ENCODE data around the gene EMP2. TPM values are rescaled to one million over a fixed set of nuclear protein-coding genes. Genes with fewer than 3 reads are reported as not detected.
"Not testable (repeated sequence)": the region's sequence is repeated elsewhere in the genome, so short reads cannot be mapped to it uniquely, and the experiment has no call there.

EMP2 gene
- total and polyA plus RNA-seq, 7 experiments from 2014 or later: not detected

GRCh38 chr16:10539793-10540192 lies 40.6 kb downstream of the EMP2 start:
- no peak for ATAC-seq
- no peaks in the 10 kb centered on the region for H3K9me3 ChIP-seq (ENCODE audit: control insufficient read depth in 2 of 3, low read length in 3 of 3)

DNA sequence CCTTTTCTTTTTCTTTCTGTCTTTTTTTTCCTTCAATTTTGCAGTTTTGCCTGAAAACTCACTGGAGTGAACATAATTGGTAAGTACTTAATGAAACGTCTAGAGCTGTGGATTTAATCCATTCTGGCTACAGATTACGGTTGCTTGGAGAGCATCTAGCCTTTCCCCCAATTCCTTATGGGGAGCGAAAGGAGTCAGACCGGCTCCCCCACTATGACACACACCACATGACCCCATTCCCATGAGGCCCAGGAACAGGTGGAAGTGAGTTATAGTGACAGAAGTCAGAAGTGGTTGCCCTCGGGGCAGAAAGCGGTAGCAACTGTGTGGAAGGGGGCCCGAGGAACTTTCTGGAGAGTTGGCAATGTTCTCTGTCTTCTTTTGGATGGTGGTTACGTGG lies 41.2 kb downstream of the EMP2 start:
- intact Hi-C loops (cut with micrococcal nuclease): no loop called here
- H3K27ac Mint-ChIP-seq: no peak overlapping the region
- no peak for ATAC-seq

More at GRCh38 chr16:10539793-10540192, 40.6 kb downstream of the EMP2 start:
- Mint-ChIP-seq H3K4me3 (no peak overlapping the region), H3K4me1 (no peaks in the 10 kb centered on the region), H3K9me3 (no peaks in the 10 kb centered on the region), H3K27me3 (peaks cover 0 to 6% (median 0%) of the 10 kb centered on the region in 5 donors), H3K27ac (no peak overlapping the region), H3K36me3 (no peaks in the 10 kb centered on the region)
- no peak for DNase-seq
- Histone ChIP-seq H3K27ac (ENCODE audit: low read depth, low read length) (no peak overlapping the region), H3K27me3 (ENCODE audit: control insufficient read depth in 2 of 2, insufficient read depth in 2 of 2, low read length in 2 of 2) (no peaks in the 10 kb centered on the region), H3K36me3 (ENCODE audit: control insufficient read depth in 2 of 3, insufficient read depth in 3 of 3, low read length in 3 of 3) (no peaks in the 10 kb centered on the region), H3K4me3 (ENCODE audit: low read length) (no peak overlapping the region), H3K4me1 (ENCODE audit: control insufficient read depth in 2 of 2, insufficient read depth in 2 of 2, low read length in 2 of 2) (no peaks in the 10 kb centered on the region)
- ChIA-PET POLR2A (no interaction called here), CTCF (no interaction called here)
- intact Hi-C loops (cut with micrococcal nuclease): no loop called here

DNA sequence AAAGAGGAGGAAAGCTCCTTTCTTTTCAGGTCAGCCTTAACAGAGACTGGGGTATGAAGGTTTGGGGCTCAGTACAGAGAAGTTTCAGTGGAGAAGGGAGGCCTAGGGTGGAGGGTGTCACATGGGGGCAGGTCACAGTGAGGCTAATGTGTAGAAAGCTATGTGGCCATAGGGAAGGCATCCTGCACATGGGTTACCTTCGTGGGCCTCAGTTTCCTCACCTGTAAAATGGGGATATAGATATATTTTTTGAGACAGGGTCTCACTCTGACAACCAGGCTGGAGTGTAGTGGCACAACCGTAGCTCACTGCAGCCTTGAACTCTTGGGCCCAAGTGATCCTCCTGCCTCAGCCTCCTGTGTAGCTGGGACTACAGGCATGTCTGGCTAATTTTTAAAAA lies 41.8 kb downstream of the EMP2 start:
- CTCF ChIA-PET: no interaction called here
- Mint-ChIP-seq H3K27me3 (peaks cover 0 to 6% (median 0%) of the 10 kb centered on the region in 5 donors), H3K9me3 (no peaks in the 10 kb centered on the region), H3K4me1 (no peaks in the 10 kb centered on the region), H3K27ac (no peak overlapping the region), H3K36me3 (no peaks in the 10 kb centered on the region), H3K4me3 (no peak overlapping the region)
- Histone ChIP-seq H3K4me3 (ENCODE audit: low read length) (no peak overlapping the region), H3K4me1 (ENCODE audit: control insufficient read depth in 2 of 2, insufficient read depth in 2 of 2, low read length in 2 of 2) (no peaks in the 10 kb centered on the region), H3K27ac (ENCODE audit: low read depth, low read length) (no peak overlapping the region), H3K27me3 (ENCODE audit: control insufficient read depth in 2 of 2, insufficient read depth in 2 of 2, low read length in 2 of 2) (no peaks in the 10 kb centered on the region), H3K36me3 (ENCODE audit: control insufficient read depth in 2 of 3, insufficient read depth in 3 of 3, low read length in 3 of 3) (no peaks in the 10 kb centered on the region), H3K9me3 (ENCODE audit: control insufficient read depth in 2 of 3, low read length in 3 of 3) (no peaks in the 10 kb centered on the region)
- POLR2A ChIA-PET: no interaction called here
- DNase-seq (no peak), ATAC-seq (no peak)
- intact Hi-C loops (cut with micrococcal nuclease): no loop called here

More for the DNA sequence above, 41.2 kb downstream of the EMP2 start:
- Mint-ChIP-seq H3K36me3 (no peaks in the 10 kb centered on the region), H3K4me3 (no peak overlapping the region), H3K4me1 (no peaks in the 10 kb centered on the region), H3K27me3 (peaks cover 0 to 6% (median 0%) of the 10 kb centered on the region in 5 donors), H3K9me3 (no peaks in the 10 kb centered on the region)
- H3K36me3 ChIP-seq (ENCODE audit: control insufficient read depth in 2 of 3, insufficient read depth in 3 of 3, low read length in 3 of 3): no peaks in the 10 kb centered on the region
- ChIA-PET CTCF (no interaction called here), POLR2A (no interaction called here)
- no peak overlapping the region for H3K4me3 ChIP-seq (ENCODE audit: low read length)
- no peaks in the 10 kb centered on the region for H3K9me3 ChIP-seq (ENCODE audit: control insufficient read depth in 2 of 3, low read length in 3 of 3)
- no peak for DNase-seq
- no peaks in the 10 kb centered on the region for H3K4me1 ChIP-seq (ENCODE audit: control insufficient read depth in 2 of 2, insufficient read depth in 2 of 2, low read length in 2 of 2)
- no peaks in the 10 kb centered on the region for H3K27me3 ChIP-seq (ENCODE audit: control insufficient read depth in 2 of 2, insufficient read depth in 2 of 2, low read length in 2 of 2)
- H3K27ac ChIP-seq (ENCODE audit: low read depth, low read length): no peak overlapping the region

DNA sequence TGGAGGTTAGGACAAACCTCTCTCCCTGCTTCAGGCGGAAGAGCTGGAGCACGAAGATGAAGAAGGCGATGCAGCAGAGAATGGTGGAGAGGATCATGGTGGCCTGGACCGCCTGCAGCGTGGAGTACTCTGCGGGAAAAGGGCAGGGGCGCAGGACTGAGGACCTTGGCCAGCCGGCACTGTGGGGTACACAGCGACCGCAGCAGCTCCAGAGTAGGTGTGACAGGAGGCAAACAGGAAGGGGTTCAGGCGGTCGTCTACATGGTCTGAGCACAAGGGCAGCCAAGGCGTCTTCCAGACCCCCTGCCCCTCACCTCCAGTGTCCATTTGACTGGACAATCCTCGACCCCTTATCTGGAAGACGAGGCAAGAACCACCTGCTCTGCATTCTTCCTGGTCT lies 42.5 kb downstream of the EMP2 start:
- no peaks in the 10 kb centered on the region for H3K36me3 Mint-ChIP-seq
- Histone ChIP-seq H3K4me3 (ENCODE audit: low read length) (no peak overlapping the region), H3K4me1 (ENCODE audit: control insufficient read depth in 2 of 2, insufficient read depth in 2 of 2, low read length in 2 of 2) (no peaks in the 10 kb centered on the region), H3K9me3 (ENCODE audit: control insufficient read depth in 2 of 3, low read length in 3 of 3) (no peaks in the 10 kb centered on the region), H3K27ac (ENCODE audit: low read depth, low read length) (no peak overlapping the region), H3K27me3 (ENCODE audit: control insufficient read depth in 2 of 2, insufficient read depth in 2 of 2, low read length in 2 of 2) (no peaks in the 10 kb centered on the region), H3K36me3 (ENCODE audit: control insufficient read depth in 2 of 3, insufficient read depth in 3 of 3, low read length in 3 of 3) (no peaks in the 10 kb centered on the region)
- no peak for DNase-seq
- ChIA-PET CTCF (no interaction called here), POLR2A (no interaction called here)
- no peak for ATAC-seq
- no peak overlapping the region for H3K27ac Mint-ChIP-seq
- intact Hi-C loops (cut with micrococcal nuclease): no loop called here
- peaks cover 0 to 6% (median 0%) of the 10 kb centered on the region in 5 donors for H3K27me3 Mint-ChIP-seq
- H3K4me1 Mint-ChIP-seq: no peaks in the 10 kb centered on the region
- no peak overlapping the region for H3K4me3 Mint-ChIP-seq
- H3K9me3 Mint-ChIP-seq: no peaks in the 10 kb centered on the region

- H3K27ac ChIP-seq (ENCODE audit: low read depth, low read length): no peak overlapping the region
- Mint-ChIP-seq H3K4me1 (no peaks in the 10 kb centered on the region), H3K4me3 (no peak overlapping the region), H3K36me3 (no peaks in the 10 kb centered on the region), H3K27me3 (peaks cover 0 to 6% (median 0%) of the 10 kb centered on the region in 5 donors), H3K27ac (no peak overlapping the region), H3K9me3 (no peaks in the 10 kb centered on the region)
- DNase-seq (no peak), ATAC-seq (no peak)
- H3K4me1 ChIP-seq (ENCODE audit: control insufficient read depth in 2 of 2, insufficient read depth in 2 of 2, low read length in 2 of 2): no peaks in the 10 kb centered on the region
- POLR2A ChIA-PET: no interaction called here
- no peak overlapping the region for H3K4me3 ChIP-seq (ENCODE audit: low read length)
- H3K9me3 ChIP-seq (ENCODE audit: control insufficient read depth in 2 of 3, low read length in 3 of 3): no peaks in the 10 kb centered on the region
- H3K36me3 ChIP-seq (ENCODE audit: control insufficient read depth in 2 of 3, insufficient read depth in 3 of 3, low read length in 3 of 3): no peaks in the 10 kb centered on the region
- H3K27me3 ChIP-seq (ENCODE audit: control insufficient read depth in 2 of 2, insufficient read depth in 2 of 2, low read length in 2 of 2): no peaks in the 10 kb centered on the region
- intact Hi-C loops (cut with micrococcal nuclease): no loop called here
- CTCF ChIA-PET: no interaction called here
These were observed 43.5 kb downstream of the EMP2 start for GRCh38 chr16:10536814-10537389.

GRCh38 chr16:10536328-10536727 lies 44.1 kb downstream of the EMP2 start:
- not testable (repeated sequence) for H3K9me3 Mint-ChIP-seq; H3K36me3 ChIP-seq (ENCODE audit: control insufficient read depth in 2 of 3, insufficient read depth in 3 of 3, low read length in 3 of 3); H3K4me3 Mint-ChIP-seq

DNA sequence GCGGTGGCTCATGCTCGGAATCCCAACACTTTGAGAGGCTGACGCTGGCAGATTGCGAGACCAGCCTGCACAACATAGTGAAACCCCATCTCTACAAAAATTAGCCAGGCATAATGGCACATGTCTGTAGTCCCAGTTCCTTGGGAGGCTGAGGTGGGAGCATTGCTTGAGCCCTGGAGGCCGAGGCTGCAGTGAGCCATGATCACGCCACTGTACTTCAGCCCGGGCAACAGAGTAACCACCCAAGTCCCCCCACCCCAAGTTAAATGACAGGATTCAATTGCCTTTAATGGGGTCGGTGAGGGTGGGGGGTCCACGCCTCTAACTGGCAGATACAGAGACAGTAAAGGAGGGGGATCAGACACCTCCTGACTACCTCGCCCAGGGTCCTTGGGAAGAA lies 44.9 kb downstream of the EMP2 start:
- peaks cover 0 to 6% (median 0%) of the 10 kb centered on the region in 5 donors for H3K27me3 Mint-ChIP-seq
- H3K9me3 ChIP-seq (ENCODE audit: control insufficient read depth in 2 of 3, low read length in 3 of 3): no peaks in the 10 kb centered on the region
- H3K36me3 ChIP-seq (ENCODE audit: control insufficient read depth in 2 of 3, insufficient read depth in 3 of 3, low read length in 3 of 3): no peaks in the 10 kb centered on the region
- intact Hi-C loops (cut with micrococcal nuclease): no loop called here
- no peaks in the 10 kb centered on the region for H3K9me3 Mint-ChIP-seq
- no peak overlapping the region for H3K4me3 ChIP-seq (ENCODE audit: low read length)
- POLR2A ChIA-PET: no interaction called here
- DNase-seq (no peak), ATAC-seq (no peak)
- CTCF ChIA-PET: no interaction called here
- H3K4me1 Mint-ChIP-seq: no peaks in the 10 kb centered on the region
- H3K27ac ChIP-seq (ENCODE audit: low read depth, low read length): no peak overlapping the region
- H3K4me1 ChIP-seq (ENCODE audit: control insufficient read depth in 2 of 2, insufficient read depth in 2 of 2, low read length in 2 of 2): no peaks in the 10 kb centered on the region
- no peak overlapping the region for H3K27ac Mint-ChIP-seq
- no peak overlapping the region for H3K4me3 Mint-ChIP-seq
- H3K36me3 Mint-ChIP-seq: no peaks in the 10 kb centered on the region
- no peaks in the 10 kb centered on the region for H3K27me3 ChIP-seq (ENCODE audit: control insufficient read depth in 2 of 2, insufficient read depth in 2 of 2, low read length in 2 of 2)

More at GRCh38 chr16:10536328-10536727, 44.1 kb downstream of the EMP2 start:
- POLR2A ChIA-PET; H3K27ac Mint-ChIP-seq; DNase-seq; intact Hi-C loops (cut with micrococcal nuclease); H3K4me1 ChIP-seq (ENCODE audit: control insufficient read depth in 2 of 2, insufficient read depth in 2 of 2, low read length in 2 of 2); H3K27me3 ChIP-seq (ENCODE audit: control insufficient read depth in 2 of 2, insufficient read depth in 2 of 2, low read length in 2 of 2); CTCF ChIA-PET; H3K27me3 Mint-ChIP-seq; ATAC-seq; H3K4me1 Mint-ChIP-seq; H3K9me3 ChIP-seq (ENCODE audit: control insufficient read depth in 2 of 3, low read length in 3 of 3); H3K36me3 Mint-ChIP-seq; H3K27ac ChIP-seq (ENCODE audit: low read depth, low read length); H3K4me3 ChIP-seq (ENCODE audit: low read length): not testable (repeated sequence)

Measured in naive thymus-derived CD4-positive, alpha-beta T cell (primary cell).